HG03095 (cell line): ENCODE results near the gene OXSR1.

Experiments
- ATAC-seq: cut with Tn5 transposase; IDR thresholded peaks from one replicate; pipeline ENCODE4 v1.9.1; 2021; ENCODE audit warnings: moderate library complexity; ENCODE audit not compliant: unreplicated experiment

Gene OXSR1

DNA sequence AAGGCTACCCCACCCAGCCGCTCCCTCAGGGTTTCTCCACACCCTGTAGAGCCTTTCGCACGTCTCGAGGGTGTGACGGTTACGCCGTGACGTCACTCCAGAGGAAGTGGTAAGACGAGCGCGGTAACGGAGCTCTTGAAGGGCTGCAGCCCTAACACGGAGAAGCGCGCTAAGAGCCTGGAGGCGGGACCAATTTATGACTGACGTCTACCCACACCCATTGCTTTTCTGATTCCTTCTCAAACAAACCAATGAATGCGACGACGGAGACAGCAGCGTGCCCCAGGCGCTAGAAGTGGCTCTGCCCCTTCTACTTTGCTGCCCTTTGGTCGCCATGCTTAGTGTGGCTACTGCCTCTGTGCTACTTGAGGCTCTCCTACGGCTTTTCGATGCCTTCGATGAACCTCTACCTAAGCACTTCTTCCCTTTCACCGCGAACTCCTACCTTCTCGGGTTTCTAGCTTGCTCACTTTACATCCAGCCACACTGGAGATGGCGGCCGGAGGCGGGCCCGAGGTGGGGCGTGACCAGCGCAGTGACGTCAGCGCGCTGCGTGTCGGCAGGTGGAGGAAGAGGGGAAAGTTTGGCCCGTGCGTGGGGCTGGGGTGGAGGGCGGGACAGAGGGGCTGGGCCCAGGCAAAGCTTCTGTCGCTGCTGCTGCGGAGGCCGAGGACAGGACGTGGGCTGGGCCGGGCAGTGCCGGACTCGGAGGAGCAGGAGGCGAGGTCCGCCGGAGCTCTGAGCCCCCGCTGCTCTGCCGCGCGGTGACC, at the start of gene OXSR1:
Gene OXSR1, plus strand, starts transcription at position 586 of the 770 bp plus-strand sequence. CDS start 340 bp downstream, outside the sequence.
- ATAC-seq = peak; percentile 92

DNA sequence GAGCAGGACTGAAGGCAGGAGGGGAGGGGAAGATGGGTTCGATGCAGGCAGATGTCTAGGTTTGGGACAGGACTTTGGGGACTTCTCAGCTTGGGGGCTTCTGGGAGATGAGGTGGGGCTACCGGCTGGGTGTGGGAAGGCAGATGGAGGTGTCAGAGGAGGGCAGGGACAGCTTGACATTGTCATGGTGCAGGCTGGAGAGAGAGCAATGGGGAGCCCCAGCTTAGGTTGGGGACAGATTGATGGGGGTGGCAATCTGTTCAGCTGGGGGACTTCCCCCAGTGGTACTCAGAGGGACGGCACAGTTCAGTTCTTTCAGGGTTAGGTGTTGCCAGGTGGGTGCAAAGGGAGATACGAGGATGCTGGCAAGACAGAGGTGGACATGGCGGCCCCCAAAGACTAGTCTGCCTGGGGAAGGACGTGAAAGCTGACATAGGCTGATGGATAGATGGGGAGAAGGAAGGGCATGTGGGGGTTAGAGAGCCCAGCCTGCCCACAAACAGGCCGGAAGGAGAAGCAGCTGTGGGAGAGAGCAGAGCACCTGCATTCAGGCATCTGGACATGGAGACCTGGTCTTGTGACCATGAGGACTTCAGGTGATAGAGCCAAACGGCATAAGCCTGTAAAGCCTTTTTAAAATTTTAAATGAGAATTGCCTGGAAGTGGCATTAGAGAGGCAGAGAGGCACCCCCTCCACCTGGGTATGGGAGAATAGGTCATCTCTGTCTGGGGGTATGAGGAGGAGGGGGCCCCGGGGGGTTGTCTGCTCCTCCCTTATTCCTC, 49.5 kb upstream of the OXSR1 start:
- no peak for ATAC-seq

DNA sequence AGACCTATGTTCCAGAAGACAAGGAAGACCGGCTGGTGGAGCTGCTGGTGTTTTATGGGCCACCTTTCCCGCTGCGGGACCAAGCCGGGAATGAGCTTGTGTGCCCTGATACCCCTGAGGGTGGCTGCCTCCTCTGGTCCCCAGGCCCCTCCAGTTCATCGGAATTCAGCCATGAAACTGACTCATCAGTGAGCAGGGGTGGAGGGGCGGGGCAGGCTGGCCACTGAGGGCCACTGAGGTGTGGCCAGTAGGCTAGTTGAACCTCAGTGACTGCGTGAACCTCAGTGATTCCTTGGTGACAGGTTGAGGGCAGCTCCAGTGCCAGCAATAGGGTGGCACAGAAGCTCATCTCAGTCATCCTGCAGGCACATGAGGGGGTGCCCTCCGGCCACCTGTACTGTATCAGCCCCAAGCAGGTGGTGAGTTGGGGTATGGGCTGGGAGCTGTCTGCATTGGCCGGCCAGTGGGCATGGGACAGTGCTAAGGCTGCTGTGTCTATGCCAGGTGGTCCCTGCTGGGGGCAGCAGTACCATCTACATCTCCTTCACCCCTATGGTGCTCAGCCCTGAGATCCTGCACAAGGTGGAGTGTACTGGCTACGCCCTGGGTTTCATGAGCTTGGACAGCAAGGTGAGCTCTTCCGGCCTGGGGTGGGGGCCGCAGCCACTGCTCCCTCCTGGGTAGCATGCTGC, 48.7 kb upstream of the OXSR1 start:
- ATAC-seq = no peak

DNA sequence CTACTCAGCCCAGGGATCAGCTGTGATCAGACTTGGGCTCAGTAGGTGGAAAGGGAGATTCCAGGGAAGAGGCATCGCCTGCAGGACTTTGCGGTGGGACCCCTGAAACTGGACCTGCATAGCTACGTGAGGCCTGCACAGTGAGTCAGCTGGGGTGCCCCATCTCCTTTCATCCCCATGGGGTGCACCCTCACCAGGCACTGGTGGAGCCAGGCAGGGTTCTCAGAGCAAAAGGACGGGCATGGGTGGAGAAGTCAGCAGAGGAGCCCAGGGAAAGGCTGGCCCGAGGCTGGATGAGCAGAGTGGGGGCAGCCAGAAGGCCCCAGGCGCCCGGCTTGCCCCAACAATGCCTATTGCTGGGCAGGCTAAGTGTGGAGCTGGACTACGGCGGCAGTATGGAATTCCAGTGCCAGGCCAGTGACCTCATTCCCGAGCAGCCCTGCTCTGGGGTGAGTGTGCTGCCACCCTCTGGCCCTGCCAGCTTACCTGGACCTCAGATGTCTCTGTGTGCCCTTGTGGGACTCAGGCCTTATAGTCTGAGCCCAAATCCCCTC, 48.1 kb upstream of the OXSR1 start:
- ATAC-seq = no peak

DNA sequence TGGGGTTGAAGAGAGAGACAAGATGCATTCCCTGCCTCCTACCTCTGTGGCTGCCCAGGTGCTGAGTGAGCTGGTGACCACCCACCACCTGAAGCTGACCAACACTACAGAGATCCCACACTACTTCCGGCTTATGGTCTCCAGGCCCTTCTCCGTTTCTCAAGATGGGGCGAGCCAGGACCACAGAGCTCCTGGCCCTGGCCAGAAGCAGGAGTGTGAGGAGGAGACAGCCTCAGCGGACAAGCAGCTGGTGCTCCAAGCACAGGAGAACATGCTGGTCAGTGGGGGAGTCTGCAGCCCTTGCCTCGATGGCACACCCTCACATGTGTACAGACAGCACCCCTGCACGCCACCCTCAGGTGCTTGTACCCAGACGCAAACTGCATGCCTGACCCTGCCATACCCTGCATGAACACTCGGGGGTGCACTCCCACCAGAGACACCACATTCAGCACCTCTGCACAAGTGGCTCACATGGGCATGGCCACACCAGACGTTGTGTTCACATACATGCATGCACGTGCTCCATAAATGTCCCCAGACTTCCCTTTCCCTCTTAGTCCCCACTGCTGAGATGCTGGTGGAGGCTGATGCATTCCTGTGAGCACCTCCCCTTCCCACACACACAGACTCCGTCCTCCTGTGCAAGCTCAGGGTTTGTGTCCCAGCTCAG, 47.5 kb upstream of the OXSR1 start:
- ATAC-seq = peak; percentile 81

DNA sequence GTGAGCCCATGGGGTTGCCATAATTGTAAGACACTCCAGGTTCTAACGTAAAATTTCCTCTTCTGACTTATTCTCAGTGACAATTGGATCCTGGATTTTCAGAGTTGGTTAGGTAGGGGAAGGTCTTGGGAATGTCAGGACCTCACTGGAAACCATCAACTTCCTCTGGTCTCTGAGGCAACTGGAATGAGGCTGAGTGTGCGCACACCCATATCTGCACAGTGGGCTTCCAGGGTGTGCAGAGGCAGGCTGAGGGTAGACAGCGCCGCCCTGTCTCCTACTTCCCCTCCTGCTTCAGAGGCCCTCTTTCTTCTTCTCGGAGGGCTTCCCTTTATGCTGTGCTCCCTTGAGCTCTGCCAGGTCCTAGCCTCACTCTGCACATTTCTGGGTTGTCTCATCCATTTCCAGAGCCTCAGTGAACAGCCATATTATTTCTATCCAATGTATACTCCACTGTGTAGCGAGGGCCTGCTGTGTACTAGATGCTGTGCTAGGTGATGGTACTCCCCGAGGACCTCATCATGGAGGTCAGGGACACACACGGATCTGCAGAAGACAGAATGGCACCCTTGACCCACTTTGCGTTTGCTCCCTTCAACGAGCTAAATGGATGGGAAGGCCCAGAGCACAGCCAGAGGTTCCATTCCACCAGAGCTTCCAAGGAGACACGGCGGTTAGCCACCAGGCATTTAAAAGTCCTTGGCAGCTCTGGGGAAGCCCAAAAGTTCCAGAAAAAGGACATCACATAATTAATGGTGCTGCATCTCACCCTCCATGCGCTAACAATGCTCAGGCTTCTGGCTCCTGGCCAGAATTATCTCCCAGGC, 46.7 kb upstream of the OXSR1 start:
- ATAC-seq = no peak

DNA sequence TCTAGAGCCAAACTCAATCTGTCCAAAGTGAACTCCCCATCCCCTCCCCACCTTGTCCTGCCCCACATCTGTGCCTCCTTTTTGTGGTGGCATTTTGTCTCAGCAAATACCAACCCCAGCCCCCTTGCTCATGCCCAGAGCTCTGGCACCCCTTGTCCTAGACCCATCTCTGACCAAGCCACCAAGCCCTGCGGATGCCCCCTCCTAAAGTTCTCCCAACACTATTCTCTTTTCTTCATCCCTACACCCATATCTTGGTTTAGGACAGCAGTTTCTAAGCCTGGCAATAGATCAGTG, 46.1 kb upstream of the OXSR1 start:
- ATAC-seq = no peak

DNA sequence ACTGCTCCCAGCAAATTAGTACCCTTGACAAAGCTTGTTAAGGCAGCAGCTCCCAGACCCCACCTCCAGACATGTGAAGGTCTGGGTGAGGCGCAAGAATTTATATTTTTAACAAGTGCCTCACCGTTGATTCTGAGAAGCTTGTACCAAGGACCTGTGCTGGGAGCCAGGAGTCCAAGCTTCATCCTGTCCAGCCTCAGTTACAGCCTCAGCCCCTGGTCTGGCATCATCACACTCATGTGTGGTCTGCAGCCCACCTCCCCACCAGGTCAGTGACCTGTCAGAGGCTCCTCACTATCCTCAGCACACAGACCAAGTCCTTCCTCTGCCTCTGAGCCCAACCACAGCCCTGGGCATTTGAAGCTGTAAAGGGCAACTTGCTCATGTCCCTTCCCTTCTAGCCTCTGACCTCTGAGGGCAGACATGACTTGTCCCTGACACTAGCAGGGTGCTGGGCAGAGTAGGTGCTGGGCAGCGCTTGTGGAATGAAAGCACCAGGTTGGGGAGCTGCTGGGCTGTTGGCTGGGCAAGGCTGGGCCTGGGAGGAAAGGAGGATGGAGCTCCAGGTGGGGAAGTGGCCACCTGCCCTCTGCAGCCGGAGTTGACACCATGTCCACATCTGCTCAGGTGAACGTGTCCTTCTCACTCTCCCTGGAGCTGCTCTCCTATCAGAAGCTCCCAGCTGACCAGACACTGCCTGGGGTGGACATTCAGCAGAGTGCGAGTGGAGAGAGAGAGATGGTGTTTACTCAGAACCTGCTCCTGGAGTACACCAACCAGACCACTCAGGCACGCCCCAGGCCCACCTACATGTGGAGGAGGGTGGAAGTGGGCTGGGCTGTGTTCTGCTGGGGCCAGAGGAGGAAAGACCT, 45.3 kb upstream of the OXSR1 start:
- ATAC-seq = no peak

DNA sequence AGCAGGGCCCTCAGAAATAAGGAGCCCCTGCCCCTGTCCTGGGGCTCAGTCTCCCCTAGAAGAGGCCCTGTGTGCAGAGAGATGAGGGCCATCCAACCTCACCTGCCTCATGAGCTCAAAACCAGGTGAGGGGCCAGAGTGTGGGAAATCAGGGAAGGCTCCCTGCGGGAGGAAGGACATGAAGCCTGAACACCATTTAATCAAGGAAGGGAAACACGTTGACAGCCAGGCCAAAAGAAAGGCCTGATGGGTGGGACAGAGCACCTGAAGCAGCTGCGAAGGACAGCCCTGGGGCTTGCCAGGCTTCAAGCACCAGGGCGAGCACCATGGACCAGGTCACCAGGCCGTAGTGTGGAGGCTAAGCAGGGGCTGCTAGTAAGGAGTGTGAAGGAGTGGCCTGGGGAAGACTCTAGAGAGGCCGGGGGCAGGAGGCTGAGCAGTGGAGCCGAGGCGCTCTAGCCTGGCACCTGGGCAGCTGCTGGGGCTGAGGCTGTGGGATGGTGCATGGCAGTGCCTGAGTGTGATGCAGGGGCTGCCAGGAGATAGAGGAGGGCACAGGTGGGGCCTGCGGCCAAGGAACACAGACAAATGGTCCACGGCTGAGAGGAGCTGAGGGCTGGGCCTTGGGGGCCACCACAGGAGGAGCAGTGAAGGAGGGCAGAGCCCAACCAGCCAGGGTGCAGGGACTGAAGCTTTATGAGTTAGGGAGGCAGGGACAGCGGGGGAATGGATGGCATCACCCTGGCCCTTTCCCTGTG, 44.5 kb upstream of the OXSR1 start:
- ATAC-seq = no peak

DNA sequence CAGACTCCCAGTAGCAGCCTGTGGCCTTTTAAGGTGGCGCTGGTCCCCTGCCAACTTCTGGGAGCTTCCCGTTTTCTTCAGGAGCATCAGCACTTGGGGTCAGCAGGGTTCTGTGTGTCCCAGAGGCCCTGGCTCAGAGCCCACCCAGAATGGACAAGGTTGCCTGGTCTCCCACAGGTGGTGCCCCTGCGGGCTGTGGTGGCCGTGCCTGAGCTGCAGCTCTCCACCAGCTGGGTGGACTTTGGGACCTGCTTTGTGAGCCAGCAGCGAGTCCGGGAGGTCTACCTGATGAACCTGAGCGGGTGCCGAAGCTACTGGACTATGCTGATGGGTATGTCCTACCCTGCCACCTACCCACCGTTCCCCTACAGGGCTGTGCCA, 43.9 kb upstream of the OXSR1 start:
- no peak for ATAC-seq

DNA sequence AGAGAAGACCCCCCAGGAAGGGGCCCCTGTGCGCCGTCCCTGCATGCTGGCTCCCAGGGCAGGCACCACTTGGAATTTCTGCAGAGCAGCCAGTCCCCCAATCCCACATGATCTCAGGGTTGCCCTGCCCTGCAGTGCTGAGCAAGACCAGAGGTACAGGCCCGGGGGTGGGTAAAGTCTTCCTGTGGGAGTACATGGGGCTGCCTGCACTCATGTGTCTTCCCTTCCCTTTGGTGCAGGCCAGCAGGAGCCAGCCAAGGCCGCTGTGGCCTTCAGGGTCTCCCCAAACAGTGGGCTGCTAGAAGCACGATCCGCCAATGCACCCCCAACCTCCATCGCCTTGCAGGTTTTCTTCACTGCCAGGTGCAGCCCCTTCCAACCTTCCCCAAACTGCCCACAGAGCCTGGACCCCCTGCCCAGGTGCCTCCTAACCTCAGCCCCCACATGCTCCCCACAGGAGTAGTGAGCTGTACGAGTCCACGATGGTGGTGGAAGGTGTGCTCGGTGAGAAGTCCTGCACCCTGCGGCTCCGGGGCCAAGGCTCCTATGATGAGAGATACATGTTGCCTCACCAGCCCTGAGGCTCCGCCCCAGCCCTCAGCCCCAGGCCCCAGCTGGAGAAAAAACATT, 43.4 kb upstream of the OXSR1 start:
- no peak for ATAC-seq

DNA sequence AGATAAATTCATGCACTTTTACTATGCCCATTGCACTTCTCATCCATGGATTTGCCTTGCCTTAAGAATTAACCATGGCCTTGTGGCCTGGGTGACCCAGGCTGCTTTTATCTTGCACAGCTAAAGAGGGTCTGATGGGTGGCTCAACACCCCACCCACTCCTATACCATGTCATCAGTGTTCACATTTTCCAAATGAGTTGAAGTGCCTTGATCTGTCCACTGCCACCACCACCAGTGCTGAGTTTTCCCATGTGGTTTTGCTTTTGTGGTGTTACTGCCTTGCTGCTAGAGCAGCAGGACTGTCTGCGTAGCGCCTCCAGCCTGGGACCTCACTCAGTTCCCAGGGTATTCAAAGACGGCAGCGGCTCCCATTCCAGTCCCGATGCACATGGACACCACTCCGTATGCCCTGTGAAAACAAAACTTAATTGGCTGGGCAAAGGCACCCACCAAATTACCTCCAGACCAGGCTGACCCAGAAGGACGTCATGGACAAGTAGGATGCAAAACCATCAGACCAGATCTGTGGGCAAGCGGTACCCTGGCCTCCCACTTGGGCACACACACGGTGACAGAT, 42.5 kb upstream of the OXSR1 start:
- no peak for ATAC-seq

DNA sequence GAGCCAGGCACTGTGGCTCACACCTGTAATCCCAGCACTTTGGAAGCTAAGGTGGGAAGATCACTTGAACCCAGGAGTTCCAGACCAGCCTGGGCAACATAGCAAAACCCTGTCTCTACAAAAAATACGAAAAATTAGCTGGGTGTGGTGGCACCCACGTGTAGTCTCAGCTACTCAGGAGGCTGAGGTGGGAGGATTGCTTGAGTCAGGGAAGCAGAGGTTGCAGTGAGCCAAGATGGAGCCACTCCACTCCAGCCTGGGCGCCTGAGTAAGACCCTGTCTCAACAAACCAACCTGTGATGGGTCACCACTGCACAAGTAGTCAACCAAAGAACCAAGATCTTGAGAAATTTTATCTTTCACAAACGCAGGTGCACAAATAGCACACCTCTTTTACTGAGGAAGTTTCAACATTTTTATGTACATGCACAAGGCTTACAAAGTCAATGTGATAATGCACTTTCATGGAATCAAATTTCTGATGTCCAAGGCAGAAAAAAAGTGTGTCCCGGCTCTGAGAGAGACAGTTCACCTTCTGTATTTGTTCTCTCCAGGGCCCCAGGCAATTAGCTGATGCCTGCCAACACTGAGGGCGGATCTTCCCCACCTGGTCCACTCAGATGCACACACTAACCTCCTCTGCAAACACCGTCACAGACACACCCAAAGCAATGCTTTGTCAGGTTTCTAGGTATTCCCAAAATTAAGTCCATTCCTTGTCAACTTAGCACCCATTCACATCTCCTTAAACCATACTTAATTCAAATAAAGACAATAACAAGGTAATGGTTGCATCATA, 40.8 kb upstream of the OXSR1 start:
- no peak for ATAC-seq

DNA sequence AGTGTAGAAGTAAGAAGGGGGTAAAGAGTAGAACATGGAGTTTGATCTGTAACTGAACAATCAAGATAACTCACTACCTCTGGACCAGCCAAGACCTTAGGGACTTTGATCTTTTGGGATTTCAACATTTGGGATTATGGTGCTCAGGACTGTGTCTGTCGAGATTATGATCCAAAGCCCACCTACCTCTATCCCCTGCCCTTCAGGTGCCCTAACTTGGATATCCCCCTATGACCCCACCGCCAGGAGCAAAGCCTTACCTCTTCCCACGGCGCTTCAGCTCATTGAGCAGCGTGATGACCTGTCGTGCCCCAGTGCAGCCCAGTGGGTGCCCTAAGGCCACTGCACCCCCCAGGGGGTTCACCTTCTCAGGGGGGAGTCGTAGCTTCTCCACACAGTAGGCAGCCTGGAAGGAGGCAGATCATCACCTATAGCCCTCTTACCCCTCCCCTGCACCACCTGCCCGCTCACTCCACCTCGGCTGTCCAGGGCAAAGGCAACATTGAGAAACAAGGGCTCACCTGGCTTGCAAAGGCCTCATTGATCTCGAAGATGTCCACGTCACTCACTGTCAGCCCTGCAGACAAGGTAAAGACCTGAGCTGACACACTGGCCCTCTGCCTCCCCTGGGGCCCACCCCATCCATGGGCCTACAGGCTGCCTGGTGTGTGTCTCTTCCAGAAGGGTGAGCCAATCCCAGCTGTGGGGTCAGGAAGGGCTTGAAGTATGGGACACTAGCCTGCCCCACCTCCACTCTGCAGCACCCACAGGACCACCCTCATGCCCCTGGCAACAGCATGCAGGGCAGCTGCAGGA, 39.8 kb upstream of the OXSR1 start:
- no peak for ATAC-seq

DNA sequence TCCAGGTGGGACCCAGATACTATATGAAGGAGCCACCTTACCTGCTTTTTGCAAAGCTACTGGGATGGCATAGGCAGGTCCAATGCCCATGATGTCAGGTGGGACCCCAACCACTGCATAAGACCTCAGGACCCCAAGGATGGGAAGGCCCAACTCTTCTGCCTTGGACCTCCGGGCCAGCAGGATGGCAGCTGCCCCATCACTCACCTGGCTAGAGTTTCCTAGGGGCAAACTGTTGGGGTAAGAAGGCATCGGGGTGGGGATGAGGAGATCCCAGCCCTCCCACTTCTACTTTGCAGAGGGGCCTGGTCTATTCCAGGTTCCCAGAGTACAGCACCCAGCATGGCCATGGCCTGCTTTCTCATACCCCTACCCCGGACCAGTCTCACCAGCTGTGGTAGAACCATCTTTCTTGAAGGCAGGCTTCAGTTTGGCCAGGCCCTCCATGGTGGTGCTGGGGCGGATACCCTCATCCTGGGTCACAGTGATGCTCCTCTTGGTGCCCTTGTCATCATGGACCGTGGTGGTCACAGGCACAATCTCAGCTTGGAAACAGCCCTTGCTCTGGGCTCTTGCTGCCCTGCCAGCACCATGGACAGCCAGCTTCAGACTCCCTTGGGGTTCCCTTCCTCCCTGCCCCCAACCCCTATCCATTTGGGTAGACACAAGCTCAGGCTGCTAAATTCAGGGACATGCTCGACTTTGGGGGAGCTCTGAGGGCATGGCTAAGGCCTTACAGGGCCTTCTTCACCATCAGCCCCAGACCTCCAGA, 39.0 kb upstream of the OXSR1 start:
- no peak for ATAC-seq
